ENCODE data around the gene TBL1XR1.

Gene TBL1XR1

GRCh38 chr3:177197041-177197726 is at the start of gene TBL1XR1:
TBL1XR1 (minus strand) TSS chr3:177197482; CDS start chr3:177064977, 132,505 bp downstream.
- DNase-seq = peak; percentile 94

DNA sequence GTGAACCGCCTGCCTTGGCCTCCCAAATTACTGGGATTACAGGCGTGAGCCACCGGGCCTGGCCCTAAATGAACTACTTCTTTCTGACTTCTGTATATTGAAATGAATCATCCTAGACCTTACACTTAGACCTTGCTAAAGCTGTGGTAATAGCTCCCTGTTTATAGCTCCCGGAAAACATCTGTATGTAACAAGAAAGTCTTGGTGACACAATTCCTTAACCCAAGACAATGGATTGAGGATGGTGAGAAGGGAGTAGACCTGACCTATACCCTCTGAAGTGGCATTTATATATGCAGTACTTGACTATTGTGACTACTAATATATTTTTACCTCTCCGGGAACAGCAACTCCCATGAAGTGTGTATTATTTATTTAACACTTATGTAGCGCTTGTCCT is 48.0 kb upstream of the TBL1XR1 start:
- DNase-seq = no peak

DNA sequence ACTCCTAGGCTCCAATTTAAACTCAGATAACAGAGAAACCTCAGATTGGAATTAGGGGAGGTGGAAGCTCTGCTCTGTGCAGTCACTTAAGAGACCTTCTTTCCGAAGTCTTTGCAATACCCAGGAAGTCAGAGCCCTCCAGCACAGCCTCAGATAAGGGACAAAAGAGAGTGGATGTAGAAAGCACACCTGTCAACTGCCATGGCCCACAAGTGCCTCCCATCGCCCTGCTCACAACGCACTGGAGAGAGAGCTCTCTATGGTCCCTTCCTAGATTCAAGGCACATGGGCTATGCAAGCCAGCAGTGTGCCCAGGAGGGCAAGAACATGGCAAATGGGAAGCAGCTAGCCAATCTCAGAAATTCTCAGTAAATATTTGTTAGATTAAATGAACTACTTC is 47.3 kb upstream of the TBL1XR1 start:
- DNase-seq = no peak

DNA sequence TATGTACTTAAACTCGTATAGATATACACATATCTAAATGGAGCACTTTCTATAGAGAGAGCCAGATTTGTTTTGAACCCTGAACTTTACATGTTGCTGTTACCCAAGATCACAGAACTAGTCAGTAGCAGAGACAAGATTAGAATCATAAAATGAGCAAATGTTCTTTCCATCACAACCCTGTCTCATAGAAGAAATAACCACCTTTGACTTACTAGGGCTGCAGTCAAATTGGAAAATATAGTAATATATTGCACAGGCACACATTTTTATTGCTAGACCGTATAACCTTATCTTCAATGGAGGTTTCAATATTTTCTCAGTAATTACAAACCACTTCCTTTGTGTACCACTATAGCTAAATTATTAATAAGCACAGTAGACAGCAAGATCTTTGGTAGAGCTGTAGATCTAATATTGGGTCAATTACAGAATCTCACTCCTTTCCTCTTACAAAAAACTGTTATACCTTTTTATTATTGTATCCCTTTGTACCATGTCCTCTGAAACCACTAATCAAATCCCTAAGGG is 41.5 kb upstream of the TBL1XR1 start:
- no peak for DNase-seq

DNA sequence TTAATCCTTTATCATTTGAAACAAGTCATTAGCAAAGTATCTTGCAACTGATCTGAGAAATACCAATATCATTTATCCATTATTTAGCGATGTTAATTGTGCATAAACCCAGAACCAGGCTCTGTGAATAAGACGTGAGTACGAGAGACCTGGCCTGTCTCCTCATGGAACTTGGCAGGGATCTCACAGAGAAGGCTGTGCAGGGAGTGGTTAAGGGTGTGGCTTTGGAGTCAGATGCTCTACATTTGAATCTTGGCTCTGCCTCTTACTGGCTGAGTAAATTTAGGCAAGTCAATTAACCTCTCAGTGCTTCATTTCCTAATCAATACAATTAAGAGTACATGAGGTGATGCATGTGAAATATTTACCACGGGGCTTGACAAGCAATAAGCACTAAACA is 39.9 kb upstream of the TBL1XR1 start:
- no peak for DNase-seq

- DNase-seq = no peak
These were observed 39.4 kb upstream of the TBL1XR1 start for GRCh38 chr3:177236704-177237103.

GRCh38 chr3:177234121-177234520 is 36.8 kb upstream of the TBL1XR1 start:
- no peak for DNase-seq

DNA sequence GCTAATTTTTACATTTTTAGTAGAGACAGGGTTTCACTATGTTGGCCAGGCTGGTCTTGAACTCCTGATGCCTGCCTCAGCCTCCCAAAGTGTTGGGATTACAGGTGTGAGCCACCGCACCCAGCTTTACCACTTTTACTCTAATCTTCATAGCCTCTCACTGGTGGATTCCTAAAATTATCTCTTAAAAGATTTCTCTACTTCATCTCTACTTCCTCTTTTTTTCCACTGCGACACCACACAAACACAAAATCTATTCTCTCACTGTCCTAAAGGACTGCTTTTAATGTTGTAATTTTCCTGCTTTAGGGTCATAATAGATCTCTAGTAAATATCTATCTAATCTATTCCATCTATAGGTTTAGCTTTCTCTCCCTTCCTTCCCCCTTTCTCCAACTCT is 34.0 kb upstream of the TBL1XR1 start:
- no peak for DNase-seq

DNA sequence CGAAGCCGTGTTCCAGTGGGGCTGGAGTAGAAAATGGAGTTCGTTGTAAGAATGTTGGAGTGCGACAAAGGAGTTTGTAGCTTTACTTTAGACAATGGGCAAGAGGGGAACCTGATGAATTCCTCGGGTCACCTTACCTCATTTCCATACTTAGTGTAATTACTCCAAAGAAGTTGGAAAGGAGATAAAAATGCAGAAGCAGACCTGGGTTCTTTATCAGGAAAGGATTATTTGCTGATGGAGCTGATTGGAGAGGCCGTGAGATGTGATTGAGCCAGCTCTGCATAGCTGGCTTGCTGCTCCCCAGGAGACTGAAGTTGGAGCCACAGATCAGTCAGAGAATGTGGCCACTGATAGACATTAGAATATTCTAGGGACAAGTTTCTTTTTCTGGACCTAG is 33.4 kb upstream of the TBL1XR1 start:
- DNase-seq = no peak

- DNase-seq = no peak
These were observed 32.5 kb upstream of the TBL1XR1 start for GRCh38 chr3:177229791-177230190.

GRCh38 chr3:177228601-177229190 is 31.4 kb upstream of the TBL1XR1 start:
- DNase-seq = no peak

DNA sequence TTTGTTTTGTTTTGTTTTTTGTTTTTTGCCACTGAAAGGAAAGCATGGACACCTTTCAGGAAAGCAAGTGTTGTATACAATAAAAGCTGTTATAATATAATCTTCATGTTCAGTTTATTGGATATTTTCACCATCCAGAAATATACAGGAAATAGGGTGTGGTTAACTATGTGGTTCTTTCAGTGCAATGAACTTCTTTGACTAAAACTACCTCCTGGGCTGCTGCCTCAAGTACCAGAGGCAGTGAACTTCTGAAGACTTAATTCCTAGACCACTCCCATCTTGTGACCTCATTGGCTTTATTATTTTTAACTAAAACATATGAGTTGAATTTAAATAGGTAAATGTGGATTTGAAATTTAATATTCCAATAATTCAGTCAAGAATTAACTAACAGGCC is 27.1 kb upstream of the TBL1XR1 start:
- no peak for DNase-seq

DNA sequence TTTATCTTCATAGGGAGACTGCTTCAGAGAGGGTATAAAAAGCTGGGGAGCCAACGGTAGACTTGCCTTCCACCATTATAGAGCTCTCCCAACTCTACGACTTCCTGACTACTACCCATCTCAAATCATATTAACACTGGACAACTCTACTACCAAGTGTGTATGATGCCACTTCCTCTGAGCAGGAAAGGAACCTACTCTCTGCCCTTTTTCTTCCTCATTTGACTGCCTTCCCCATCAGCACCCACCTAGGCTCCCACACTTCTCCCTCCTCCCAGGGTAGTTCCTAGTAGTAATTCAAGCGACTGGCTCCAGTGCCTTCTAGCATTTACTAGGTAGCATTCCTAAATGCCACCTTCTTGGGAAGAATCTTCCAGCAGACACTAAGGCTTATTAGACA is 24.5 kb upstream of the TBL1XR1 start:
- DNase-seq = no peak

- DNase-seq = no peak
These were observed 23.1 kb upstream of the TBL1XR1 start for GRCh38 chr3:177220136-177220974.

- no peak for DNase-seq
These were observed 16.7 kb upstream of the TBL1XR1 start for GRCh38 chr3:177213801-177214535.

- no peak for DNase-seq
These were observed 15.5 kb upstream of the TBL1XR1 start for GRCh38 chr3:177212756-177213155.

GRCh38 chr3:177212278-177212610 is 15.0 kb upstream of the TBL1XR1 start:
- DNase-seq = no peak

- DNase-seq = no peak
These were observed 14.4 kb upstream of the TBL1XR1 start for GRCh38 chr3:177211503-177212277.

- DNase-seq = no peak
These were observed 13.6 kb upstream of the TBL1XR1 start for GRCh38 chr3:177210744-177211502.

- DNase-seq = no peak
These were observed 12.2 kb upstream of the TBL1XR1 start for GRCh38 chr3:177209509-177209908.

GRCh38 chr3:177208781-177209180 is 11.5 kb upstream of the TBL1XR1 start:
- no peak for DNase-seq

DNA sequence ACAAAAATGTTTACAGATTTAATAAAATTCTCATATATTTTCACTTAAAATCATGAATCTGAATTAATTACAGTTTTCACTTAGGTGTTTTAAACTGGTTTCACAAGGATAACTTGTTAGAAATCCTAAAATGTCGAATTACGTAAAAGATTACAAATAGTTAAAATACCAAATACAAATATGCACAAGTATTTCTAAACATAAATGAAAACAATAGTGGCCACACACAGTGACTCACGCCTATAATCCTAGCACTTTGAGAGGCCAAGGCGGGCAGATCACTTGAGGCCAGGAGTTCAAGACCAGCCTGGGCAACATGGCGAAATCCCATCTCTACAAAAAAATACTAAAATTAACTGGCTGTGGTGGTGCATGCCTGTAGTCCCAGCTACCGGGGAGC is 10.9 kb upstream of the TBL1XR1 start:
- DNase-seq = no peak

Measured in retina (tissue), 1 donor.